Natural killer cell treated with Interleukin-12 subunit alpha and Interleukin-12 subunit beta and Interleukin-15 and Interleukin-18, amount 100 ng/mL, for 72 hours (primary cell): ENCODE results near the gene MUC3A. TPM values are rescaled to one million over a fixed set of nuclear protein-coding genes. Genes with fewer than 3 reads are reported as not detected.

Experiments
- ATAC-seq, 2 donors: fragments of 150-1000 bp; cut with Tn5 transposase in 1 of 2; sonication (Bioruptor Pico), chemical (Tn5 transposase) in 1 of 2; 2 replicates each; pipeline ENCODE4 v1.10.0; 2021
- DNase-seq: peaks from one replicate; pipeline ENCODE4 v3.0.0; 2022; ENCODE audit warnings: low spot score
- H3K27ac Mint-ChIP-seq, 2 donors: 1 replicate in 1 of 2; 2 replicates in 1 of 2; pipeline ENCODE4 v1.8.0; 2022; ENCODE audit warnings: mixed read lengths in 2 of 2, mild to moderate bottlenecking in 1 of 2, moderate library complexity in 1 of 2
- H3K27me3 Mint-ChIP-seq, 2 donors: 1 replicate in 1 of 2; 2 replicates in 1 of 2; pipeline ENCODE4 v1.8.0; 2022; ENCODE audit warnings: mixed read lengths in 2 of 2
- H3K36me3 Mint-ChIP-seq: one replicate; pipeline ENCODE4 v1.8.0; 2022; ENCODE audit warnings: mixed read lengths
- H3K4me1 Mint-ChIP-seq, 2 donors: 1 replicate in 1 of 2; 2 replicates in 1 of 2; pipeline ENCODE4 v1.8.0; 2022; ENCODE audit warnings: low read depth in 2 of 2, mixed read lengths in 2 of 2, mild to moderate bottlenecking in 1 of 2
- H3K4me3 Mint-ChIP-seq: one replicate; pipeline ENCODE4 v1.8.0; 2022; ENCODE audit warnings: mixed read lengths
- H3K9me3 Mint-ChIP-seq: 2 replicates; pipeline ENCODE4 v1.8.0; 2022; ENCODE audit warnings: mixed read lengths
- total RNA-seq, 2 donors: library from RNA; stranded (reverse); gene quantifications; one replicate each; pipeline ENCODE4 v1.2.3, GENCODE V29; 2022

MUC3A gene
- total RNA-seq, 2 donors from 2014 or later: not detected

DNA sequence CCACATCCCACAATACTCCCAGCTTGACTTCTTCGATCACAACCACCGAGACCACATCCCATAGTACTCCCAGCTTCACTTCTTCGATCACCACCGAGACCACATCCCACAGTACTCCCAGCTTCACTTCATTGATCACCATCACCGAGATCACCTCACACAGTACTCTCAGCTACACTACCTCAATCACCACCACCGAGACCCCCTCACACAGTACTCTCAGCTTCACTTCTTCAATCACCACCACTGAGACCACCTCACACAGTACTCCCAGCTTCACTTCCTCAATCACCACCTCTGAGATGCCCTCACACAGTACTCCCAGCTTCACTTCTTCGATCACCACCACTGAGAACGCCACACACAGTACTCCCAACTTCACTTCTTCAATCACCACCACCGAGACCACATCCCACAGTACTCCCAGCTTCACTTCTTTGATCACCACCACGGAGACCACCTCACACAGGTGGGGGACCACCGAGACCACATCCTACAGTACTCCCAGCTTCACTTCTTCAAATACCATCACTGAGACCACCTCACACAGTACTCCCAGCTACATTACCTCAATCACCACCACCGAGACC is 8.6 kb downstream of the MUC3A start:
- peak in 1 of 2 donors; percentile 21 for ATAC-seq
- Mint-ChIP-seq H3K9me3 (no peaks in the 10 kb centered on the region), H3K4me3 (no peak overlapping the region)

GRCh38 chr7:100959894-100960293 is 10.6 kb downstream of the MUC3A start:
- Mint-ChIP-seq H3K9me3 (no peaks in the 10 kb centered on the region), H3K27me3 (peaks cover 6 to 13% of the 10 kb centered on the region in 2 donors), H3K36me3 (no peaks in the 10 kb centered on the region), H3K4me3 (no peak overlapping the region), H3K4me1 (no peaks in the 10 kb centered on the region), H3K27ac (no peak overlapping the region)
- ATAC-seq (no peak), DNase-seq (no peak)

More for the DNA sequence above, 8.6 kb downstream of the MUC3A start:
- H3K27me3 Mint-ChIP-seq: peaks cover under 1 to 5% of the 10 kb centered on the region in 2 donors
- no peak for DNase-seq
- H3K27ac Mint-ChIP-seq: no peak overlapping the region
- H3K4me1 Mint-ChIP-seq: no peaks in the 10 kb centered on the region
- H3K36me3 Mint-ChIP-seq: no peaks in the 10 kb centered on the region

DNA sequence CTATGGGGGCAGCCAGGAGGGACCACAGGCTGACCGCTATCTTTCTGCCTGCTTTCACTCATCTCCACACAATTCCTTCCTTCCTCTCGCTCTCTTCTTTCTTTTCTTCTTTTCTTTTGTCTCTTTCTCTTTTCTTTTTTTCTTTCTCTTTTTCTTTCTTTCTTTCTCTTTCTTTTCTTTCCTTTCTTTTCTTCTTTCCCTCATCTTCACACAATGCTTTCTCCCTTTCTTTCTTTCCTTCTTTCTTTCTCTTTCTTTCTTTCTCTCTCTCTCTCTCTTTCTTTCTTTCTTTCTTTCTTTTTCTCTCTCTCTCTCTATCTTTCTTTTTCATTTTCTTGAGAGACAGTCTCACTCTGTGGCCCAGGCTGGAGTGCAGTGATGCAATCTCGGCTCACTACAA is 13.2 kb downstream of the MUC3A start:
- Mint-ChIP-seq H3K36me3 (no peaks in the 10 kb centered on the region), H3K27me3 (peaks cover 19 to 29% of the 10 kb centered on the region in 2 donors), H3K27ac (no peak overlapping the region), H3K9me3 (no peaks in the 10 kb centered on the region), H3K4me3 (no peak overlapping the region), H3K4me1 (peaks cover 12 to 14% of the 10 kb centered on the region in 2 donors)
- DNase-seq (no peak), ATAC-seq (no peak)

DNA sequence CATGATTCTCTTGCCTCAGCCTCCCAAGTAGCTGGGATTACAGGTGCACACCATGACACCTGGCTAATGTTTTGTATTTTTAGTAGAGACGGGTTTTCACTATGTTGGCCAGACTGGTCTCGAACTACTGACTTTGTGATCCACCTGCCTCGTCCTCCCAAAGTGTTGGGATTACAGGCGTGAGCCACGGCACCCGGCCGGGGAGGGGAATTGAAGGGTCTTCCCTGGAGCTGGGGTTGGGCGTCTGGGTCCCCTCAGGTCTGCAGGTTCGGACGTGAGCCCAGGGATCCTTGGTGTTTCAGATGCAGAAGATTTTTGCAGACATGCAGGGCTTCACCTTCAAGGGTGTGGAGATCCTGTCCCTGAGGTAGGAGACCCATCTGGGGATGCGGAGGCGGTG is 14.1 kb downstream of the MUC3A start:
- Mint-ChIP-seq H3K4me1 (peaks cover 14 to 16% of the 10 kb centered on the region in 2 donors), H3K4me3 (no peak overlapping the region), H3K27me3 (peaks cover 26 to 37% of the 10 kb centered on the region in 2 donors), H3K9me3 (no peaks in the 10 kb centered on the region), H3K27ac (no peak overlapping the region), H3K36me3 (no peaks in the 10 kb centered on the region)
- ATAC-seq: no peak
- no peak for DNase-seq

- no peaks in the 10 kb centered on the region for H3K9me3 Mint-ChIP-seq
- no peak overlapping the region for H3K4me3 Mint-ChIP-seq
- no peaks in the 10 kb centered on the region for H3K36me3 Mint-ChIP-seq
- peaks cover 14 to 16% of the 10 kb centered on the region in 2 donors for H3K4me1 Mint-ChIP-seq
- peaks cover 26 to 37% of the 10 kb centered on the region in 2 donors for H3K27me3 Mint-ChIP-seq
- ATAC-seq (no peak), DNase-seq (no peak)
- H3K27ac Mint-ChIP-seq: no peak overlapping the region
Observed at GRCh38 chr7:100963874-100964273, 14.5 kb downstream of the MUC3A start.

- ATAC-seq (no peak), DNase-seq (no peak)
- H3K36me3 Mint-ChIP-seq: no peaks in the 10 kb centered on the region
- peaks cover 31 to 37% of the 10 kb centered on the region in 2 donors for H3K27me3 Mint-ChIP-seq
- H3K27ac Mint-ChIP-seq: no peak overlapping the region
- no peaks in the 10 kb centered on the region for H3K9me3 Mint-ChIP-seq
- no peak overlapping the region for H3K4me3 Mint-ChIP-seq
- peaks cover 14 to 16% of the 10 kb centered on the region in 2 donors for H3K4me1 Mint-ChIP-seq
Observed at GRCh38 chr7:100964630-100965029, 15.3 kb downstream of the MUC3A start.

- H3K9me3 Mint-ChIP-seq: no peaks in the 10 kb centered on the region
- no peak overlapping the region for H3K27ac Mint-ChIP-seq
- peak overlapping the region; percentile 86 for H3K4me3 Mint-ChIP-seq
- ATAC-seq (no peak), DNase-seq (no peak)
- H3K36me3 Mint-ChIP-seq: no peaks in the 10 kb centered on the region
- H3K27me3 Mint-ChIP-seq: peaks cover 32 to 37% of the 10 kb centered on the region in 2 donors
- peaks cover 14 to 16% of the 10 kb centered on the region in 2 donors for H3K4me1 Mint-ChIP-seq
Observed at GRCh38 chr7:100965045-100965722, 15.8 kb downstream of the MUC3A start.

- Mint-ChIP-seq H3K27me3 (peaks cover 32 to 37% of the 10 kb centered on the region in 2 donors), H3K36me3 (no peaks in the 10 kb centered on the region), H3K9me3 (no peaks in the 10 kb centered on the region), H3K4me3 (peak overlapping the region; percentile 86), H3K27ac (no peak overlapping the region), H3K4me1 (peaks cover 14 to 16% of the 10 kb centered on the region in 2 donors)
- ATAC-seq: peak; percentile 79 to 80
- DNase-seq: peak; percentile 78
Observed at GRCh38 chr7:100965723-100966541, 16.6 kb downstream of the MUC3A start.

GRCh38 chr7:100966542-100967291 is 17.4 kb downstream of the MUC3A start:
- Mint-ChIP-seq H3K27ac (no peak overlapping the region), H3K36me3 (no peaks in the 10 kb centered on the region), H3K4me1 (peaks cover 14 to 16% of the 10 kb centered on the region in 2 donors), H3K9me3 (no peaks in the 10 kb centered on the region), H3K27me3 (peaks cover 32 to 37% of the 10 kb centered on the region in 2 donors), H3K4me3 (peak overlapping the region; percentile 86)
- DNase-seq (no peak), ATAC-seq (no peak)

DNA sequence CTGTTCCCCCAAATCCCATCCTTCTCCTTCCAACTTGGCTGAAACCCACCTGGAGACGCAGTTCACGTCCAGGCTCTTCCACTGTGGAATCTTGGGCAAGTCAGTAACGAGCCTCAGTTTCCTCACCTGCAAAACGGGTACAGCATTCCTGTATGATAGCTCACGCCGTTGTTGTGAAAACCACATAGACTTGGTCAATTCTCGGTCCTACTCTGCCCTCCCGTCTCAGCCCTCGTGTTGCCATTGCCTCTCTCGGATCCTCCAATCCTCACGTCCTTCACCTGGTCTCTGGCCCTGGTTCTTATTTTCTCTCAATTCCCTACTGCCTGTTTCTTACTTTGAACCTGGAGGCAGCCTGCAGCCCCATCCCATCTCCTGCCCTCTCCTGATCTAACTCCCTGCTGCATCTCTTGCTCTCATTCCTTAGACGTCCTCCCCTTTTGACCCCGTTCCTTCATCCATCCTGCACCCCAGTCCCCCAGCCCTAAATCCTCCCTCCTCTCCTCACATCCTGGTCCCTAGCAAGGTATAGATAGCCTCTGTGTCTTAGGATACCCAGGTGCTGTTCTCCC is 18.0 kb downstream of the MUC3A start:
- no peak for ATAC-seq
- H3K27ac Mint-ChIP-seq: no peak overlapping the region
- H3K9me3 Mint-ChIP-seq: no peaks in the 10 kb centered on the region
- H3K4me1 Mint-ChIP-seq: peaks cover 14 to 16% of the 10 kb centered on the region in 2 donors
- DNase-seq: no peak
- peak overlapping the region; percentile 27 for H3K4me3 Mint-ChIP-seq
- H3K27me3 Mint-ChIP-seq: peaks cover 32 to 37% of the 10 kb centered on the region in 2 donors
- no peaks in the 10 kb centered on the region for H3K36me3 Mint-ChIP-seq

DNA sequence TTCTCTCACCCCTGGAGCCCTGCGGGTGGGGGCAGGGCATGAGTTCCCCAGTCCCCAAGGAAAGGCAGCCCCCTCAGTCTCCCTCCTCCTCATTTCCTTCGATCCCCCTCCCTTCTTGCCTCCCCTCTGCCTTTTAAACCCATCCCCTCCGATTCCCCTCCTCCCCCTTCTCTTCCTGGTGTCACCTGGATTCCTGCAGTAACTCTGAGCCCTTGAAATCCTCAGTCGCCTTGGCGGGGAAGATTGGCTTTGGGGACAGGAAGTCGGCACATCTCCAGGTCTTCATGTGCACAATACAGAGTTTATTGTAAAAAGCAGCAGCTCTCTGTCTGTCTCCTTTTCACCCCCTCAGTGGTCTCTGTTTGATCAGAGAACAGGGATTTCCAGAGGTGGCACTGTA is 18.7 kb downstream of the MUC3A start:
- ATAC-seq: no peak
- H3K9me3 Mint-ChIP-seq: no peaks in the 10 kb centered on the region
- H3K27ac Mint-ChIP-seq: no peak overlapping the region
- no peak for DNase-seq
- no peaks in the 10 kb centered on the region for H3K36me3 Mint-ChIP-seq
- peaks cover 30 to 35% of the 10 kb centered on the region in 2 donors for H3K27me3 Mint-ChIP-seq
- H3K4me1 Mint-ChIP-seq: peaks cover 14 to 16% of the 10 kb centered on the region in 2 donors
- no peak overlapping the region for H3K4me3 Mint-ChIP-seq

GRCh38 chr7:100968650-100969049 is 19.3 kb downstream of the MUC3A start:
- peaks cover 28 to 33% of the 10 kb centered on the region in 2 donors for H3K27me3 Mint-ChIP-seq
- DNase-seq: no peak
- H3K36me3 Mint-ChIP-seq: no peaks in the 10 kb centered on the region
- no peaks in the 10 kb centered on the region for H3K9me3 Mint-ChIP-seq
- no peak overlapping the region for H3K4me3 Mint-ChIP-seq
- no peak overlapping the region for H3K27ac Mint-ChIP-seq
- no peak for ATAC-seq
- H3K4me1 Mint-ChIP-seq: peaks cover 14 to 16% of the 10 kb centered on the region in 2 donors

DNA sequence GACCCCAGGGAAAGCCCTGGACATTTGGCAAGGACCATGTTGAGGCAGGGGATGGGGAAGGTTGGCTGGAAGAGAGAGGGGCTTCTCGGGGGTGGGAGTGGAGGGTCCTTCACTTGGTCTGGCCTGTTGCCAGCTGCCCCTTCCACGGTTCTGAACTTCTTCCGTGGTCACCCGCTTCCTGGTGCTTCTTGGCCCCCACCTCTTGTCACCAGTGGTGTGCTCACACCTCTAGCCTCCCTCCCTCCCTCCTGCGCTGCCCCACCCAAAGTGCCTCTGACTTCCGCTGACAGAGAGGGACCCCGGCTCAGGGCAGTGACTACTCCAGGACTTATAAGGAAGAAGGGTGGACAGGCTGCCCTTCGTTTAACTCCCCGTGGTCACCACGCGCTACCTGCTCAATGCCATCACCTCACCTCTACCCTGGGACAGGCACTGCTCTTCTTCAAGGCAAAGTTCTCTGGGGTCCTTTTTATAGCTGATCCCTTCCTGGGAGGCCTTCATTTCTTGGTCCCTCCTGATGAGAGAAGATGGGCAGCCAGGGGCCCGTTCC is 19.8 kb downstream of the MUC3A start, which contains the start of gene MUC12:
MUC12 (plus strand) TSS at position 500 of the 550 bp plus-strand sequence. CDS start 58 bp downstream, outside the sequence.
- Mint-ChIP-seq H3K9me3 (no peaks in the 10 kb centered on the region), H3K36me3 (no peaks in the 10 kb centered on the region), H3K4me1 (peaks cover 14 to 16% of the 10 kb centered on the region in 2 donors)

More for the DNA sequence above, 19.8 kb downstream of the MUC3A start, which contains the start of gene MUC12:
- Mint-ChIP-seq H3K4me3 (no peak within 1 kb of the TSS), H3K27ac (no peak within 1 kb of the TSS), H3K27me3 (peaks cover 23 to 32% of the 10 kb centered on the region in 2 donors)
- no peak for ATAC-seq
- DNase-seq: no peak
